Measurements from ENCODE around the gene FALEC.

DNA sequence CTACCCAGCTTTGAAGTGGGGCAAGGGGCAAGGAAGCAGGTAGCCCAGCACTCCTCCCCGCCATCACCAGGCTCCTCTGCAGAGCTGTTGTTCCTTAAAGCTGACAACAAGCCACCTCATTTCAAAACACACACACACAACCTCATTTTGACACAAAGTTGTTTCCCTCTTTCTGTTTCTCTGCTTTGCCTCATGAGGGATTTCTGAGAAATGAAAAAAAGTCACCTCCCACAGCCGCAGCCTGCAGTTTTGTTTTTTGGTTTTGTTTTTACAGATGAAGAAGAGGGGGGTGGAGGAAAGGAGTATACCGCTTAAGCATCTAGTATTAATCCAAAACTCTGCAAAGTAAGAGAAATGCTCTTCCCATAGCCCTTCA, 51.8 kb downstream of the FALEC start:
- TF ChIP-seq, protein P1, sequence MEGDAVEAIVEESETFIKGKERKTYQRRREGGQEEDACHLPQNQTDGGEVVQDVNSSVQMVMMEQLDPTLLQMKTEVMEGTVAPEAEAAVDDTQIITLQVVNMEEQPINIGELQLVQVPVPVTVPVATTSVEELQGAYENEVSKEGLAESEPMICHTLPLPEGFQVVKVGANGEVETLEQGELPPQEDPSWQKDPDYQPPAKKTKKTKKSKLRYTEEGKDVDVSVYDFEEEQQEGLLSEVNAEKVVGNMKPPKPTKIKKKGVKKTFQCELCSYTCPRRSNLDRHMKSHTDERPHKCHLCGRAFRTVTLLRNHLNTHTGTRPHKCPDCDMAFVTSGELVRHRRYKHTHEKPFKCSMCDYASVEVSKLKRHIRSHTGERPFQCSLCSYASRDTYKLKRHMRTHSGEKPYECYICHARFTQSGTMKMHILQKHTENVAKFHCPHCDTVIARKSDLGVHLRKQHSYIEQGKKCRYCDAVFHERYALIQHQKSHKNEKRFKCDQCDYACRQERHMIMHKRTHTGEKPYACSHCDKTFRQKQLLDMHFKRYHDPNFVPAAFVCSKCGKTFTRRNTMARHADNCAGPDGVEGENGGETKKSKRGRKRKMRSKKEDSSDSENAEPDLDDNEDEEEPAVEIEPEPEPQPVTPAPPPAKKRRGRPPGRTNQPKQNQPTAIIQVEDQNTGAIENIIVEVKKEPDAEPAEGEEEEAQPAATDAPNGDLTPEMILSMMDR (conservative IDR thresholded peaks at IDR 0.05) = no peak
- TF ChIP-seq ZFX (IDR thresholded peaks at IDR 0.05) = no peak
